Measurements from ENCODE around the gene NSUN4. TPM values are rescaled to one million over a fixed set of nuclear protein-coding genes. Genes with fewer than 3 reads are reported as not detected.

The NSUN4 gene
- total and polyA plus RNA-seq, 9 of the 15 experiments (the other 6 are each of a cell fraction or from before 2014, with no cell fraction given): 33.4 to 60.2 (median 46.3) TPM

DNA sequence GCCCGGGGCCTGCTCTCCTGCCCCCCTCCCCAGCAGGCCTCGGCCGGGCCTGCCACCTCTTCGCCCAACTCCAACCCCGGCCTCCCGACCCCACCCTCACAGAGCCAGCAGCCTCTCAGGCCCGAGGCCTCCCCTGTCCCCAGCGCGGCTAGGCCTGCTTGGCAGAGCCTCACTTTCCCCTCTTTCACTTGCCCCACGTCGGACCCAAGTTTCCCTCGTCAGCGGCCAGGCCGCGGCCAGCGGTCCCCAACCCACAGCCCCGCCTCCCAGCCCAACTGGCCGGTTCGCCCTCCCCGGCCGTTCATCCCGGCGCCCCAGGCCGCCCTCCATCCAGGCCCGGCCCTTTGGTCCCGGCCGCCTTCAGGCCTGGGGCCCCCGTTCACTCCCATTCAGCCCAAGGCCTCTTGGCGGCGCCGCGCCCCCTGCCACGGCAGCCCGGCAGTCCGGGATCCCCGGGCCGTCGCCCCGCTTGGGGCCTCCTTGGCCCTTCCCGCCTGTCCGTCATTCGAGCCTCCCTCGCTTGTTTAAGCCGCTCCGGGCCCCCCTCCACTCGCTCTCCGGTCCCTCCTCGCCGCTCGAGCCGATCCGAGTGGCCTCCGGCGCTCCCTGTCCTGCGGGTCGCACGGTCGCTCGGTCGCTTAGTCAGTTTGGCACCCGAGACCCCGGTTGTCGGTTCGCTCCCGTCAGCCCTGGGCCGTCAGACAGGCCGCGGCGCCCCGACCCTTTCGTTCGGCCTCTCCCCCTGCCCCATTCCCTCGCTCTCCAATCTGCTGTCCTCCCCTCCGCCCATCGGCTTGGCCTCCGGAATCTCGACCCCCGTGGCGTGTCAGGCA lies 38.6 kb upstream of the NSUN4 start (continued):
- no peak; a peak in 1 of 4 replicates for TF ChIP-seq KDM4B (IDR thresholded peaks at IDR 0.05; ENCODE audit: borderline replicate concordance in 2 of 2, low read depth in 1 of 2)
- TF ChIP-seq RFX5 (IDR thresholded peaks at IDR 0.05; ENCODE audit: low read depth, low read length): no peak
- no peak for TF ChIP-seq TAF15 (IDR thresholded peaks at IDR 0.05; ENCODE audit: low read depth, low read length)
- TF ChIP-seq, protein P1, sequence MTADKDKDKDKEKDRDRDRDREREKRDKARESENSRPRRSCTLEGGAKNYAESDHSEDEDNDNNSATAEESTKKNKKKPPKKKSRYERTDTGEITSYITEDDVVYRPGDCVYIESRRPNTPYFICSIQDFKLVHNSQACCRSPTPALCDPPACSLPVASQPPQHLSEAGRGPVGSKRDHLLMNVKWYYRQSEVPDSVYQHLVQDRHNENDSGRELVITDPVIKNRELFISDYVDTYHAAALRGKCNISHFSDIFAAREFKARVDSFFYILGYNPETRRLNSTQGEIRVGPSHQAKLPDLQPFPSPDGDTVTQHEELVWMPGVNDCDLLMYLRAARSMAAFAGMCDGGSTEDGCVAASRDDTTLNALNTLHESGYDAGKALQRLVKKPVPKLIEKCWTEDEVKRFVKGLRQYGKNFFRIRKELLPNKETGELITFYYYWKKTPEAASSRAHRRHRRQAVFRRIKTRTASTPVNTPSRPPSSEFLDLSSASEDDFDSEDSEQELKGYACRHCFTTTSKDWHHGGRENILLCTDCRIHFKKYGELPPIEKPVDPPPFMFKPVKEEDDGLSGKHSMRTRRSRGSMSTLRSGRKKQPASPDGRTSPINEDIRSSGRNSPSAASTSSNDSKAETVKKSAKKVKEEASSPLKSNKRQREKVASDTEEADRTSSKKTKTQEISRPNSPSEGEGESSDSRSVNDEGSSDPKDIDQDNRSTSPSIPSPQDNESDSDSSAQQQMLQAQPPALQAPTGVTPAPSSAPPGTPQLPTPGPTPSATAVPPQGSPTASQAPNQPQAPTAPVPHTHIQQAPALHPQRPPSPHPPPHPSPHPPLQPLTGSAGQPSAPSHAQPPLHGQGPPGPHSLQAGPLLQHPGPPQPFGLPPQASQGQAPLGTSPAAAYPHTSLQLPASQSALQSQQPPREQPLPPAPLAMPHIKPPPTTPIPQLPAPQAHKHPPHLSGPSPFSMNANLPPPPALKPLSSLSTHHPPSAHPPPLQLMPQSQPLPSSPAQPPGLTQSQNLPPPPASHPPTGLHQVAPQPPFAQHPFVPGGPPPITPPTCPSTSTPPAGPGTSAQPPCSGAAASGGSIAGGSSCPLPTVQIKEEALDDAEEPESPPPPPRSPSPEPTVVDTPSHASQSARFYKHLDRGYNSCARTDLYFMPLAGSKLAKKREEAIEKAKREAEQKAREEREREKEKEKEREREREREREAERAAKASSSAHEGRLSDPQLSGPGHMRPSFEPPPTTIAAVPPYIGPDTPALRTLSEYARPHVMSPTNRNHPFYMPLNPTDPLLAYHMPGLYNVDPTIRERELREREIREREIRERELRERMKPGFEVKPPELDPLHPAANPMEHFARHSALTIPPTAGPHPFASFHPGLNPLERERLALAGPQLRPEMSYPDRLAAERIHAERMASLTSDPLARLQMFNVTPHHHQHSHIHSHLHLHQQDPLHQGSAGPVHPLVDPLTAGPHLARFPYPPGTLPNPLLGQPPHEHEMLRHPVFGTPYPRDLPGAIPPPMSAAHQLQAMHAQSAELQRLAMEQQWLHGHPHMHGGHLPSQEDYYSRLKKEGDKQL (CRISPR knock-in tag; IDR thresholded peaks at IDR 0.05; ENCODE audit: borderline replicate concordance): 0 out of 2 replicates have a peak, but pooled peaks have one; percentile 69
- TF ChIP-seq, protein P2, sequence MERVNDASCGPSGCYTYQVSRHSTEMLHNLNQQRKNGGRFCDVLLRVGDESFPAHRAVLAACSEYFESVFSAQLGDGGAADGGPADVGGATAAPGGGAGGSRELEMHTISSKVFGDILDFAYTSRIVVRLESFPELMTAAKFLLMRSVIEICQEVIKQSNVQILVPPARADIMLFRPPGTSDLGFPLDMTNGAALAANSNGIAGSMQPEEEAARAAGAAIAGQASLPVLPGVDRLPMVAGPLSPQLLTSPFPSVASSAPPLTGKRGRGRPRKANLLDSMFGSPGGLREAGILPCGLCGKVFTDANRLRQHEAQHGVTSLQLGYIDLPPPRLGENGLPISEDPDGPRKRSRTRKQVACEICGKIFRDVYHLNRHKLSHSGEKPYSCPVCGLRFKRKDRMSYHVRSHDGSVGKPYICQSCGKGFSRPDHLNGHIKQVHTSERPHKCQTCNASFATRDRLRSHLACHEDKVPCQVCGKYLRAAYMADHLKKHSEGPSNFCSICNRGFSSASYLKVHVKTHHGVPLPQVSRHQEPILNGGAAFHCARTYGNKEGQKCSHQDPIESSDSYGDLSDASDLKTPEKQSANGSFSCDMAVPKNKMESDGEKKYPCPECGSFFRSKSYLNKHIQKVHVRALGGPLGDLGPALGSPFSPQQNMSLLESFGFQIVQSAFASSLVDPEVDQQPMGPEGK (CRISPR knock-in tag; IDR thresholded peaks at IDR 0.05; ENCODE audit: borderline replicate concordance): no peak
- TF ChIP-seq, protein P3, sequence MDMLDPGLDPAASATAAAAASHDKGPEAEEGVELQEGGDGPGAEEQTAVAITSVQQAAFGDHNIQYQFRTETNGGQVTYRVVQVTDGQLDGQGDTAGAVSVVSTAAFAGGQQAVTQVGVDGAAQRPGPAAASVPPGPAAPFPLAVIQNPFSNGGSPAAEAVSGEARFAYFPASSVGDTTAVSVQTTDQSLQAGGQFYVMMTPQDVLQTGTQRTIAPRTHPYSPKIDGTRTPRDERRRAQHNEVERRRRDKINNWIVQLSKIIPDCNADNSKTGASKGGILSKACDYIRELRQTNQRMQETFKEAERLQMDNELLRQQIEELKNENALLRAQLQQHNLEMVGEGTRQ (CRISPR knock-in tag; IDR thresholded peaks at IDR 0.05): no peak
- no peak for TF ChIP-seq BRCA1 (IDR thresholded peaks at IDR 0.05)
- peak; percentile 84; the same call in 1 of the 2 replicates for TF ChIP-seq BRCA1 (CRISPR knock-in tag; IDR thresholded peaks at IDR 0.05)
- no peak for TF ChIP-seq ELF4 (CRISPR knock-in tag; IDR thresholded peaks at IDR 0.05)
- no peak for TF ChIP-seq ZNF75A (CRISPR knock-in tag; IDR thresholded peaks at IDR 0.05)
- TF ChIP-seq POLR2G (IDR thresholded peaks at IDR 0.05; ENCODE audit: low read depth, low read length): peak; percentile 87
- peak; percentile 30; the same call in 1 of the 2 replicates for TF ChIP-seq SAFB (IDR thresholded peaks at IDR 0.05; ENCODE audit: borderline replicate concordance, low read depth, low read length)
- no peak for TF ChIP-seq GTF2F1 (IDR thresholded peaks at IDR 0.05; ENCODE audit: low read depth, low read length)
- no peak for TF ChIP-seq EZH2 (IDR thresholded peaks at IDR 0.05; ENCODE audit: borderline replicate concordance, low read depth, low read length)
